Thyroid gland (tissue), 4 donors: ENCODE data around the gene LRFN2. TPM values are rescaled to one million over a fixed set of nuclear protein-coding genes. Genes with fewer than 3 reads are reported as not detected.

Experiments
- DNase-seq, 2 donors: peaks; one replicate each; pipeline ENCODE4 v3.0.0-alpha.2; 2019
- H3K27ac ChIP-seq, 3 donors: fragments of 200-600 bp; sonication (generic); 1 replicate in 2 of 3; 2 replicates in 1 of 3; pipeline ENCODE4 v1.5.1; 2016 to 2019; ENCODE audit warnings: mild to moderate bottlenecking in 1 of 3, moderate library complexity in 1 of 3
- H3K27me3 ChIP-seq: fragments of 200-600 bp; sonication (generic); one replicate; pipeline ENCODE4 v1.5.1; 2019
- H3K36me3 ChIP-seq, 2 donors: fragments of 200-600 bp; sonication (generic); one replicate each; pipeline ENCODE4 v1.5.1; 2016 to 2019
- H3K4me1 ChIP-seq, 2 donors: fragments of 200-600 bp; sonication (generic); one replicate each; pipeline ENCODE4 v1.5.1; 2017 to 2019
- H3K4me3 ChIP-seq, 3 donors: fragments of 200-600 bp; sonication (generic); replicated peaks in 1 of 3; 1 replicate in 2 of 3; 2 replicates in 1 of 3; pipeline ENCODE4 v1.5.1; 2016; ENCODE audit warnings: mild to moderate bottlenecking in 1 of 3
- H3K9me3 ChIP-seq: fragments of 200-600 bp; sonication (generic); one replicate; pipeline ENCODE4 v1.5.1; 2017
- POLR2A ChIP-seq, 2 donors: fragments of 450-650 bp; IDR thresholded peaks; one replicate each; pipeline ENCODE4 v1.6.1; 2017; ENCODE audit warnings: antibody characterized with exemption in 2 of 2, mild to moderate bottlenecking in 2 of 2, moderate library complexity in 1 of 2
- WGBS, 2 donors: methylation state at CpG; one replicate each; pipeline ENCODE4 v1.1.5; 2017; 5-methylcytosine and 5-hydroxymethylcytosine counted together
- intact Hi-C: fragments of 100-400 bp; cut with DNase I; formaldehyde crosslinking; loops from one replicate; pipeline ENCODE4 v1.15.1; 2023
- total RNA-seq, 4 donors: library from RNA; depleted of rRNA; stranded (reverse); fragments of >200 nt; gene quantifications; one replicate each; pipeline ENCODE4 v1.2.3, GENCODE V29; 2016
- TF ChIP-seq, protein P1 (sequence below), 6 experiments: fragments of 200-600 bp in 3 of 6; fragments of 450-650 bp in 3 of 6; sonication (generic) in 3 of 6; IDR thresholded peaks; one replicate each; pipeline ENCODE4 v1.5.1; 2016 to 2019; ENCODE audit warnings: antibody characterized with exemption in 6 of 6, mild to moderate bottlenecking in 2 of 6, inconsistent platforms in 1 of 6, moderate library complexity in 1 of 6

LRFN2 gene
- total RNA-seq, 4 donors from 2014 or later = 0.13 TPM; not detected in 3

DNA sequence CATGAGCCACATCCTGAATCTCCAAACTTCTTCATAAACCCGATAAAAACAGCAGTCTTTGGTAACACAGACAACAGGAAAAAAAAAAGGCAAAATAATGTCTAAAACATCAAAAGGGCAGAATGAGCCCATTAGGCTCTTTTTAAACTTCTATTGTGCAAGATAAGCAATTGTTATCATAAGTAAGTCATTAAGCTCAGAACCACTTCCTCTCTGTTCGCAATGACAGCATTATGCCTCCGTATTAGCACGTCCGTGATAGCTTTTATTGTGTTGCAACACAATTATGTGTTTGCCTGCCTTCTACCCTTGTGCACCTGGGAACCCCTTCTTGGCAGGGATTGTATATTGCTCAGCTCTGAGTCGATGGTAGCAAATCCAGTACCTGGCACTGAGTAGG lies 147.1 kb downstream of the LRFN2 start:
- 59 to 67% methylated on average over 6 of the region's 6 CpGs for WGBS, 2 donors
- intact Hi-C loops = no loop called here
- TF ChIP-seq POLR2A (IDR thresholded peaks at IDR 0.05) = no peak
- TF ChIP-seq, protein P1, sequence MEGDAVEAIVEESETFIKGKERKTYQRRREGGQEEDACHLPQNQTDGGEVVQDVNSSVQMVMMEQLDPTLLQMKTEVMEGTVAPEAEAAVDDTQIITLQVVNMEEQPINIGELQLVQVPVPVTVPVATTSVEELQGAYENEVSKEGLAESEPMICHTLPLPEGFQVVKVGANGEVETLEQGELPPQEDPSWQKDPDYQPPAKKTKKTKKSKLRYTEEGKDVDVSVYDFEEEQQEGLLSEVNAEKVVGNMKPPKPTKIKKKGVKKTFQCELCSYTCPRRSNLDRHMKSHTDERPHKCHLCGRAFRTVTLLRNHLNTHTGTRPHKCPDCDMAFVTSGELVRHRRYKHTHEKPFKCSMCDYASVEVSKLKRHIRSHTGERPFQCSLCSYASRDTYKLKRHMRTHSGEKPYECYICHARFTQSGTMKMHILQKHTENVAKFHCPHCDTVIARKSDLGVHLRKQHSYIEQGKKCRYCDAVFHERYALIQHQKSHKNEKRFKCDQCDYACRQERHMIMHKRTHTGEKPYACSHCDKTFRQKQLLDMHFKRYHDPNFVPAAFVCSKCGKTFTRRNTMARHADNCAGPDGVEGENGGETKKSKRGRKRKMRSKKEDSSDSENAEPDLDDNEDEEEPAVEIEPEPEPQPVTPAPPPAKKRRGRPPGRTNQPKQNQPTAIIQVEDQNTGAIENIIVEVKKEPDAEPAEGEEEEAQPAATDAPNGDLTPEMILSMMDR (IDR thresholded peaks at IDR 0.05) = no peak
- no peaks in the 10 kb centered on the region for H3K9me3 ChIP-seq
- H3K4me3 ChIP-seq = no peak overlapping the region
- H3K36me3 ChIP-seq = no peaks in the 10 kb centered on the region
- DNase-seq = no peak
- H3K4me1 ChIP-seq = no peaks in the 10 kb centered on the region
- no peak overlapping the region for H3K27ac ChIP-seq
- H3K27me3 ChIP-seq = no peaks in the 10 kb centered on the region

DNA sequence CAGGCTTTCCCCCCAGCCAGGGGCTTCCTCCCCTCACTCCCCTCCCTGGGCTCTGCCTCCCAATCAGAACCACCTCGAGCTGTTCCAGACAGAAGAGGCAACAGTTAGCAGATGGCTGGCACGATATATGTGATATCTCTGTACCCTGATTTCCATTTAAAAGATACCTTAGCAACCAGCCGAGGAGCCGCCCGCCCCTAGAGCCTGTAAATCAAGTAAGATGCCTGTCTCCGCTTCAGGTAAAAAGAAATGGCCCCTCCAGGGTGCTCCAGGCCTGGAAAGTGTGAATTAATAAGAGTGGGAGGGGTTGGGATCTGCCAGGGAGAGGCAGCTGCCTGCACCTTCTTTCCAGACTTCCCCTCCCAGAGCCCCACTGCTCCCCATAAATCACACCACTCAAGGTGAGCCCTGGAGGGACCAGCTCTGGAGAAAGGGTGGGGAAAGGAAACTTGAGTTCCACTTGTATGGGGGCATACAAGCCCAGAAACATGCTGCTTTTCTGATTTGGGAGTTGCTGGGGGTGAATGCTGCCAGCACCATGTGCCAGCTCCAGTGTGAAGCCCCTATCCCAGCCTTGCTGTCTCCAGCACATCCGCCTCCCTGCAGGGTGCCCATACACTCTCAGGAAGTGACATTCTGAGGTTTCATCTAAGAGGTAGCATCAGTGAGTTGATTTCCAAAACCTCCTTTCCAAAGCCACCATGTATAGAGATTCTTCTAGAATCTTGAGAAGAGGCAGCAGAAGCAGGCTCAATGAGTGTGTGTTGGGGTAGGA lies 148.0 kb downstream of the LRFN2 start:
- 87 to 88% methylated on average over 7 of the region's 7 CpGs for WGBS, 2 donors
- Histone ChIP-seq H3K9me3 (no peaks in the 10 kb centered on the region), H3K4me3 (no peak overlapping the region), H3K27me3 (no peaks in the 10 kb centered on the region), H3K27ac (no peak overlapping the region), H3K36me3 (no peaks in the 10 kb centered on the region), H3K4me1 (no peaks in the 10 kb centered on the region)
- intact Hi-C loops = no loop called here
- no peak for DNase-seq
- TF ChIP-seq, protein P1 (IDR thresholded peaks at IDR 0.05) = no peak
- no peak for TF ChIP-seq POLR2A (IDR thresholded peaks at IDR 0.05)

GRCh38 chr6:40438246-40438887 lies 148.8 kb downstream of the LRFN2 start:
- TF ChIP-seq, protein P1 (IDR thresholded peaks at IDR 0.05) = no peak
- TF ChIP-seq POLR2A (IDR thresholded peaks at IDR 0.05) = no peak
- Histone ChIP-seq H3K9me3 (no peaks in the 10 kb centered on the region), H3K4me3 (no peak overlapping the region), H3K4me1 (no peaks in the 10 kb centered on the region), H3K36me3 (no peaks in the 10 kb centered on the region), H3K27ac (no peak overlapping the region), H3K27me3 (no peaks in the 10 kb centered on the region)
- DNase-seq = no peak
- intact Hi-C loops = no loop called here
- 79 to 84% methylated on average over 6 of the region's 6 CpGs for WGBS, 2 donors

GRCh38 chr6:40437631-40438030 lies 149.5 kb downstream of the LRFN2 start:
- 91% methylated on average over 2 of the region's 2 CpGs for WGBS, 2 donors
- no peak for TF ChIP-seq POLR2A (IDR thresholded peaks at IDR 0.05)
- TF ChIP-seq, protein P1 (IDR thresholded peaks at IDR 0.05) = no peak
- Histone ChIP-seq H3K9me3 (no peaks in the 10 kb centered on the region), H3K36me3 (no peaks in the 10 kb centered on the region), H3K4me1 (no peaks in the 10 kb centered on the region), H3K4me3 (no peak overlapping the region), H3K27ac (no peak overlapping the region), H3K27me3 (no peaks in the 10 kb centered on the region)
- no peak for DNase-seq
- intact Hi-C loops = no loop called here
